Measurements from ENCODE around the gene SPACDR.

SPACDR gene

DNA sequence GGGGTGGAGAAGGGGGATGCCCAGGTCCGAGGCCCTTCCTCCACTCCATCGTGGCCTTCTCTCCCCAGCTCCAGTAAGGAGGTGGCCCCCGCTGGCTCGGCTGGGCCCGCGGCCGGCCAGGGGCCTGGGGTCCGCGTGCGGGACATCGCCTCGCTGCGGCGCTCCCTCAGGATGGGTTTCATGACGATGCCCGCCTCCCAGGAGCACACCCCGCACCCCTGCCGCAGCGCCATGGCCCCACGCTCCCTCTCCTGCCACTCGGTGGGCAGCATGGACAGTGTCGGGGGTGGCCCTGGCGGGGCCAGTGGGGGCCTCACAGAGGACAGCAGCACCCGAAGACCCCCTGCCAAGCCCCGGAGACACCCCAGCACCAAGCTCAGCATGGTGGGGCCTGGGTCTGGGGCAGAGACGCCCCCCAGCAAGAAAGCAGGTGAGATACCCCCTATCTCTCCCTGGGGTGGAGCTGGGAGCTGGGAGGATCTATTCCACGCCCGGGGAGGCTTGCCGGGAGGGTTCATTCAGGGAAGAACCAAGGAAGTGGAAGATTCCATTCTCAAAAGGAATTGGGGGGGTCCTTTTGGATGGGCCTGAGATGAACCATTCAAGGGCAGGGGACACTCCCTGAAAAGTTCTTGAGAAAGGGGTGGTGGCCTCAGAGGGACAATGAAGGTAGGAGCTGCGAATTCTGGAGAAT, 22.8 kb upstream of the SPACDR start:
- DNase-seq (ENCODE audit: low read depth, low spot score) = no peak
- no peak overlapping the region for H3K4me3 ChIP-seq (ENCODE audit: low read length)

DNA sequence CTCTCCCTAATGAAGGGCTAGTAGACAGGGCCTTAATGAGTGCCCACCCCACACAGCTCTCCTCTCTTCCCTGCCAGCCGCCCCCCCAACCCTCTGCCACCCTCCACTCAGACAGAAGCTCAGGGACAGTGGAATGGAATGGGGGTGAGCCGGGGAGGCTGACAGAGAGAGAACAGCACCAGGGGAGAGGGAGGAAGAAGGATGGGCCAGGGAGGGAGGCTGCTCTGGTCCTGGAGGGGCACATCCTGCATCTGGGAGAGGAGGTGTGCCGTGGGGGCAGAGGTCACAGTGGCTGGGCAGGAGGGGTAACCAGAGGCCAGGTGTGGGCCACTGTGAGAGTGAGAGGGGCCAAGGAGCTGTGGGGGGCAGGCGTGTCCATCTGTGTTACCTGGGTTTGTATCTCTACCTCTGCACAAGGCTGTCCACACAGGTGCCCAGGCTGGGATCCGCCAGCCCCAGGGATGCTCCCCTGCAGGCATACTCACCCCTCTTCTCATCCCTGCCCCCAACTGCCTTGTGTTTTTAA, 22.1 kb upstream of the SPACDR start:
- DNase-seq (ENCODE audit: low read depth, low spot score) = no peak
- no peak overlapping the region for H3K4me3 ChIP-seq (ENCODE audit: low read length)

DNA sequence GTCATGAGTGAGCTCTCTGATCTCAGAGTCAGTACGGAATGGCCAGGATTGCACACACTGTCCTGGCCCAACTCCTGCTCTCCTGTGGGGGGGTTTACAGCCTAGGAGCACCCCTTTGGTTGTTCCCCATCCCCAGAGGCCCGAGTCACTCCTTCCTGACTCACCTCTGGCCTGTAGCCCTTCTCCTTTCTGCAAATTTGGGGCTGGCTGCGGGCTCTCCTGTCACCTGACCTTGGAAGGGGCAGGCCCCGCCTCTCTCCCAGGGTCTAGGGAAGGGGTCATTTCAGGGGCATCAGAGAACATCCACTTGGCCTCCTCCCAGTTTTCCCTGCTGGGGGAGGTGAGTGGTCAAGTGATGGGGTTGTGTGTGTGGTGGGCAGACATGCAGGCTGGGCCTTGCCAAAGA, 21.4 kb upstream of the SPACDR start:
- no peak for DNase-seq (ENCODE audit: low read depth, low spot score)
- H3K4me3 ChIP-seq (ENCODE audit: low read length) = no peak overlapping the region

DNA sequence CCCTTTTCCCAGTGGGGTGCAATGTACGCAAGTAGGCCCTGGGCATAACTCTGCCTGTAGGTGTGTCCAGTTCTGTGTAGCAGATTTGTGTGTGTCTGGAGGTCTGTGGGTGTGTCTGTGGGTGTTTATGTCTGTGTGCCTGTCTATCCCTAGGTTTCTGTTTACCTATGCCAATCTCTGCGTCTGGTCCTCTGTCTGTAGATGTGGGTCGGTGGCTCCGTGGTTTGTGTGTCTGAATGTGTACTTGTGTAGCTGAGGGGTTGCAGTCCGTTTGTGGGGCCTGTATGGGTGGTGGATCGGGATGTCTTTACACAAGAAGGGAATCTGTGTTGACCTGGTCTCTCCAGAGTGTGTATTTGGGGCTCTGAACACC, 20.6 kb upstream of the SPACDR start:
- no peak overlapping the region for H3K4me3 ChIP-seq (ENCODE audit: low read length)
- DNase-seq (ENCODE audit: low read depth, low spot score) = no peak

DNA sequence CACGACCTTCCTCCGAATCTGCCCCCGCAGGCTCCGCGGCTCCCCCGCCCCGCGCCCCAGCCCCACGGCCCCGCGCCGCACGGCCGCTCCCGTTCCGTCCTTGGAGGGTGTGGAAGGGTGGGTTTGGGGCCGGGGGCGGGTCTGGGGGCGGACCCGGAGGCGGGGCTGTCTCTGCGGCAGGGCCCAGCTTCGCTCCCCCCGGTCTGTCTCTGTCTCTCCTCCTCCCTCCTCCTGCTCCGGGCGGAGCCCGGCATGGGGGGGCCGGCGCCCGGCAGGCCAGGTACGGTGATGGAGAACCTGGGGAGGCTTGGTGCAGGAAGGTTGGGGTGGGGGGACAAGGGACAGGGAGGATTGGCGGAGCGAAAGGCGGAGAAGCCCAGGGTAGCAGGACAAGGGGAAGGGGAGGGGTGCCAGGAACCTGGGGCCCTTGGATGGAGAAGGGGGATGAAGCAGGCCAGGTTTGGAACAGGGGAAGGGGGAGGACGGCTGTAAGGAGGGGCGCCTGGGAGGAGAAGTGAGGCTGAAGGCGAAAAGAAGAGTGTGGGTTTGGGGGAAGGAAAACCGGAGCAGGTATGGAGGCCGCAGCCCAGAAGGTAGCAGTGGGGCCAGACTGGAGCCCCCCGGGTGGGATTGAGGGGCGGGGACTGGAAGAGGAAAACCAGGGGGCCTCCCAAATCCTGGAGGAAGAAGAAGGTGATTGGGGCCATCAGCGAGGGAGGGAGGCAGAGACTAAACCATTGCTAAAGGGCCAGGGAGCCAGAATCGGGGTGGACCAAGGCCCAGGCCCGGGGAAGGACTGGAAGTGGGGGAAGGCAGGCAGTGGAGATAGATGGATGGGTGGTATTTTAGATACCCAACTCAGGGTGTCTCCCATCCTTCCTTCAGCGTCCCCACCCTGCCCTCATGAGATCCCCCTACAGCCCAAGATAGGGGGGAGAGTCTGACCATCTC, 19.9 kb upstream of the SPACDR start, which contains the start of gene NYAP1:
Gene NYAP1 (plus strand): TSS at position 206 of the 951 bp plus-strand sequence. CDS start 1,385 bp downstream, outside the sequence.
- DNase-seq (ENCODE audit: low read depth, low spot score) = peak; percentile 37
- H3K4me3 ChIP-seq (ENCODE audit: low read length) = peak within 1 kb of the TSS; percentile 40

DNA sequence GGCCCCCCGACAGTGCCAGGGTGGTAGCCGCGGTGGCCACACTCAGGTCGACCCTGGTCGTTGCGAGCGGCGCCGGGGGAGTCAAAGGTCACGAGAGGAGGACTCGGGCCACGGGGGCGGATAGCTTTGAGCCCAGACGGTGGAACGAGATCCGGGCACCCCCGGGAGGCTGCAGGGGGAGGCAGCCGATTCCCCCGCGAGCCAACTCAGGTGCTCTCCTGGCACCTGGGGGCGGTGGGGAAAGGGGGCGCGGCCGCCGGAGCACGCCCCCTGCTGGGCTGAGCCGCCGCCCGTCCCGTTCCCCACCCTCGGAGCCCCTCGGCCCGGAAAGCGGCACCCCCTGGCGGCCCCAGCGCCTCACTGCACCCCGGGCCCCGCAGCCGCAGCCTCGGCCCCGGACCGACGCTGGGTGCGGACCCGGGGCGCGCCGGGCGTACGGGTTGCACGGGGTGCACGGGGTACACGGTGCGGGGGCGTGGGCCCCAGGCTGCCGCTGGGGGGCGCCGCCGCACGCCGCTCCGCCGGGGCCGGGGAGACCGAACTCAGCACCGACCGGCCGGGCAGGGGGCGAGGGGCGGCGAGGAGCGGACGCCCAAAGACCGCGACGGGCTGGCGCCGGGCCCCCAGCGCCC, 19.1 kb upstream of the SPACDR start:
- DNase-seq (ENCODE audit: low read depth, low spot score) = peak; percentile 29
- H3K4me3 ChIP-seq (ENCODE audit: low read length) = peak overlapping the region; percentile 40

DNA sequence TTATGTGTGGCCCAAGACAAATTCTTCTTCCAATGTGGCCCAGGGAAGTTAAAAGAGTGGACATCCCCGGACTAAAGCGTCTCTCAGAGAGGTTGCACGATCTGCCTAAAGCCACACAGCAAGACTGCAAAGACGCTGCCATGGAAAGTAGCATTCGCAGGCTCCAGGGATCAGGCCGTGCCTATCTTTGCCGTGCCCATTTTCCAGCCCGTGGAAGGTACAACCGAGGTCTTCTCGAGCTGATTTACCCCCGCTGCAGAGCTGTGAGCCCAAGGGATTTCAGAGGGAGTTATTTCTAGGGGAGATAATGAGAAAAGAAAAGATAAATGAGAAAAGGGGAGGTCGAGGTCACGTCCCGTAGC, 18.6 kb upstream of the SPACDR start:
- DNase-seq (ENCODE audit: low read depth, low spot score) = no peak
- H3K4me3 ChIP-seq (ENCODE audit: low read length) = peak overlapping the region; percentile 40

DNA sequence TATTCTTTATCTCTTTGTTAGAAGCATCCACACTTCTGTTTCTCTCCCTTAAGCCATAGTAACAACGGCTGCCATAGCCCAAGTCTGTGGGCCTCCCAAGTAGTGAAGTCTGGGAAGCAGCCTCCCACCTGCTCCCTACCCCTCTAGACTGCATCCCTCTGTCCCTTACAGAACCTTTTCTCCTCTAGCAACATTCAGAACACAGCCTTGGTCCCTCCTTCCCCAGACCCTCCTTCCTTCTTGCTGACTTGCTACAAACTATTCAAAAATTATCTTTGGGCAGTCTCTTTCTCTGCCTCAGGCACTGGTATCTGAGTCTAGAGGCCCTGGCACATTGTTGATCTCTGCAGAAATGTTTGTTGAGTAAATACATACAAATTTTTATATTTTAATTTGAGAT, 17.4 kb upstream of the SPACDR start:
- no peak overlapping the region for H3K4me3 ChIP-seq (ENCODE audit: low read length)
- DNase-seq (ENCODE audit: low read depth, low spot score) = no peak

DNA sequence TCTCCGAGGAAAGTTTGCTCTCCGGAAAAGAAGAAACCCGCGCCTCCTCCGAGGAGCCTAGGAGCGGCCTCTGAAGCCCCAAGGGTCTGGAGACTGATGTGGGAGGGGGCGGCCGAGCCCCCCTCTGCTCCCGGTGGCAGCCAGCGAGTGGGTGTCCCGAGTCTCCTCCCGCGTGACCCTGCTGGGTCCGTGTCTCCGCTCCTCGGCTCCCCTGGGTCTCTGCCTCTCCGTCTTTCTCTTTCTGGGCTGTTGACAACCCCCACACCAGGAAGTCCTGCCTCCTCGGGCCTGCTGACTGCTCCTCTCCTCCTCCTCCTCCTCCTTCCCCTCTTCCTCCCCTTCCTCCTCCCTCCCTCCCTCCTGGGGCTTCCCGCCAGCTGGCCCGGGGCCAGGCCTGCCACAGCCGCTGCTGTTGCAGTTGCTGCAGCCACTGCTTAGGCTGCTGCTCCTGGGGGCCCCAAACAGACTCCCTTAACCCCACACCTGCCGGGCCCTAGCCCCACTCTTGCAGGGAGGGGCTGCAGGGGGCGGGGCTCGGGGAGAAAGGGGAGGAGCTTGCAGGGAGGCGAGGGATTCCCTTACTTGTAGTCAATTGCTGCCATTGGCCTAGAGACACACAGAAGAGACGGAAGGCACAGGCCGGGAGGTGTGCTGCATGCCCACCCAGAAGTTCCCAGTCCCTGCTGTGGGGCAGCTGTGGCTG, 15.0 kb upstream of the SPACDR start, which contains the start of gene TSC22D4:
Gene TSC22D4 (minus strand): TSS at position 257 of the 703 bp plus-strand sequence. CDS start 1,176 bp downstream, outside the sequence.
- DNase-seq (ENCODE audit: low read depth, low spot score) = peak; percentile 94
- peak within 1 kb of the TSS; percentile 83 for H3K4me3 ChIP-seq (ENCODE audit: low read length)

DNA sequence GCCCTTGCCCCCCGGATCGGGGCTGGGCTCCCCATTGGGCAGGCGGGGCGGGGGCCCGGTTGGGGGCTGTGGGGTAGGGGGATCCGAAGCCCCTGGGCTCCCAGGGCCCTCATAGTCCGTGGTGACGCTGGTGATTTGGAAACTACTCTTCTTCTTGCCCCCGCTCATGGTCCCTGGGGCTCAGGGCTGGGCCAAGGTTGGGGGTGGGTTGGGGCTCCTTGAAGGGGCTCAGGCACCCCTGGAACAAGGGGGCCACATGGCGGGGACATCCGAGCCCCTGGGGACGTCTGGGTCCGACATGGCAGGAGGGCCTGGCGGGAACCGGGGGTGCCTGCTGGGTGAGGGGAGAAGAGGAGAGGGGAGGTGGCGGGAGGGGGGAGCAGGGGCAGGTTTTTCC, 13.8 kb upstream of the SPACDR start:
- peak overlapping the region; percentile 83 for H3K4me3 ChIP-seq (ENCODE audit: low read length)
- no peak for DNase-seq (ENCODE audit: low read depth, low spot score)

DNA sequence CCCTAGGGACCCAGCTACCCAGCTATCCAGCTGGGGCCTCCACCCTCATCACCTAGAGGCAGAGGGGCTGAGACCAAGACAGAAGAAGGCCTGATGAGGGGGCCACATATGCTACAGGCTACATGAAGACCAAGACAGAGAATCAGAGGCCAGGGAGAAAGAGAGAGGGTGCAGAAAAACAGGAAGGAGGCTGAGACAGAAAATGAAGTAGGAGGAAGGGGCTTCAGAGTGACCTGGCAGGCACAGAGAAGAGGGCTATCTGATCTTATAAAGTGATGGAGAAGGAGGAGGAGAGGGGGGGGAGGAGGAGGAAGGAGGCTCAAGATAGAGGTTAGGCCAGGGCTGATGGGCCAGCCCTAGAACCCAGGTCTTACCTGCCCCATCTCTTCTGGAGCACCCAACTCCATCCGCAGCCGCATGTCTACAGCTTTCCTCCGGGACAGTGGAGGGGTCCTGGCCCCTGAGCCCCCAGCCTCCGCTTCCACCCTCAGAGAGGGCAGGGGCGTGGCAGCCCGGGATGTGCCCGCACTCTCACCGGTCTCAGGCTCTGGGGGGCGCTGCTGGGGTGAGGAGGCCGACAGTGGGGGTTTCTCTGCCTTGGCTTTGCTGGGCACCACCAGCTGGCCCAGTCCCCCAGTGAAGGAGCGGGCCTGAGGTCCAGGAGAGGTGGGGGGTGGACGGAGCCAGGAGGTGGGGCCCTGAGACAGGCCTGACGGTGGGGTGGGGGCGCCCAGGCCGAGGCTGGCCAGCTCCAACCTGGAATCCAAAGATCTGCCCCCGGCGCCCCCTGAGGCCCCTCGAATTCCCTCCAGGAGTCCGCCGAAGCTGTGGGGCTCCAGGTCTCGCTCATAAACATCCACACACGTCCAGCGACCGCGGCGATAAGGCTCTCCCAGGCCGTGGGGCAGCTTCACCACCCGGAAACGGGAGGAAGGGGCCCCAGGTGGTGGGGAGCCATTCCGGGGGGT, 13.1 kb upstream of the SPACDR start:
- DNase-seq (ENCODE audit: low read depth, low spot score) = no peak
- no peak overlapping the region for H3K4me3 ChIP-seq (ENCODE audit: low read length)

DNA sequence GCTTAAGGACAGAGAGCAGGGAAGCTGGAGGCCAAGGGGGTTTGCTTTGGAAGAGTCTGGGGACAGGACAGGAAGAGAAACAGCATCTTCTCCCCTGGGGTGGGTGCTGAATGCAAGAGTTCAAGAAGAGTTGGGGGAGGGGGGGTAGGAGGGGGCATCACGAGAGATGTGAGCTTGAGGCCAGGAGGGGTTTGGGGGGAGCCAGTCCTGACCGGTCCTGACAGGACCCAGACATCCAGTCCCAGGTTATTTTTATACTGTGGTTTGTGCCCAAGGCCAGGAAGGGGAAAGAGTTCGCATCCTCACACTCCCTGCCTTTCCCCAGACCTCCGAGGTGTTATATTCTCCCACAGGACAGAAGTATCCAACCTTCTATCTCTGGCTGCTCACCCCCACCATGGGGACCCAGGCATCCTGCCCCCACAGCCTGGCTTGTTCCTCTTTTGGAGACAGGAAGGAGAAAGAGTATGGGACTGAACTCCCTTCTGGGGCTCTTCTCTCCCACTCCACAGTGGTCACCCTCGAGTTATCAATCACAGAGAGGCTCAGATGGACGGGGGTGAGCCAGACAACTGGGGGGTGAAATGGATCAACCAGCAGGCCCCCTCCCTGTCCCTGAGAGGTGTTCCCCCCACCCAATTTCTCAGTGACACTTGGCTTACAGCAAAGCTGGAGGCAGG, 12.2 kb upstream of the SPACDR start:
- no peak overlapping the region for H3K4me3 ChIP-seq (ENCODE audit: low read length)
- no peak for DNase-seq (ENCODE audit: low read depth, low spot score)

DNA sequence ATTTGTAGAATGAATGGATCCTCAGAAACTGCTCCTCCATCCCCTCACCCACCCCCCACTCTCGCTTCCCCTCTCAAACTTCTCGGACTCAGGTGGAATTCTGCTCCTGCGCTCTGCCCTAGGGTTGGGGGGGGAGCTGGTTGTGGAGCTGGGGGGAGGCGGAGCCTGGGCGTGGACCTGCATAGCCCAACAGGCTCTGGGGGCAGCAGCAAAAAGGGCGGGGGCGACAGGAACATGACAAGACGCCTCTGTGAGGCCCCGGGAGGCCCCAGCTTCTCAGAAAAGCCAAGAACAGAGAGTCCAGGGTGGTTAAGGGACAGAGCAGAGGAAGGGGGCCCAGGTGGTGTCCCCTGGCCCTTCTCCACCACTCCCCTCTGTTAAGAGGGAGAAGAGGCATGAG, 11.5 kb upstream of the SPACDR start:
- no peak for DNase-seq (ENCODE audit: low read depth, low spot score)
- H3K4me3 ChIP-seq (ENCODE audit: low read length) = no peak overlapping the region

DNA sequence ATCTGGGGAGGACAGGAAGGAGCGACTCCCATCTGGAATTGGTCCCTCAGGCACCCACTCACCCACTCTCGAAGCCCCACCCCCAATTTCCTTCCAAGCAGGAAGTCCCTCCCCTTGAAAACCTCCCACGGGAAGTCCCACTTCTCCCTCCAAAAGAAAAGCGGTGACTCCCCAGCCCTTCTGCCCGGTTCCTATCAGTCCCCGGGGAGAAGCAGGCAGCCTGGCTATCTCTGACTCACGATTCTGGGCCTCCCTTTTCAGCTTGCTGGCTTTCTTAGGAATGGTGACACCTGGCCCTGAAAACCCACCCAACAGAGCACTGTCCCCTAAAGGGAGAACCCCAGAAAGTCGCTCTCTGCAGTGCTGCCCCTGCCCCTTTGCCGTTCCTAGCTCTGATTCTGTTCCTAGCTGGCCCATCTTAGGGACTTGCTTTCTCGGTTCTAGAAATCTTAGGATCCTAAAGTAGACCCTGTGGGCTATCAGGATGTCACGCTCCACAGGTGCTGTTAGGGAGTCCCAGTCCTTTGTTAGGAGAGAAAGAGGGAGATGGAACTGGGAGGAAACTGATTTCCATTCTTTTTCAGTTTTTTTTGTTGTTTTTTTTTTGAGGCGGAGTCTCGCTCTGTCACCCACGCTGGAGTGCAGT, 8.9 kb upstream of the SPACDR start:
- no peak for DNase-seq (ENCODE audit: low read depth, low spot score)
- no peak overlapping the region for H3K4me3 ChIP-seq (ENCODE audit: low read length)

DNA sequence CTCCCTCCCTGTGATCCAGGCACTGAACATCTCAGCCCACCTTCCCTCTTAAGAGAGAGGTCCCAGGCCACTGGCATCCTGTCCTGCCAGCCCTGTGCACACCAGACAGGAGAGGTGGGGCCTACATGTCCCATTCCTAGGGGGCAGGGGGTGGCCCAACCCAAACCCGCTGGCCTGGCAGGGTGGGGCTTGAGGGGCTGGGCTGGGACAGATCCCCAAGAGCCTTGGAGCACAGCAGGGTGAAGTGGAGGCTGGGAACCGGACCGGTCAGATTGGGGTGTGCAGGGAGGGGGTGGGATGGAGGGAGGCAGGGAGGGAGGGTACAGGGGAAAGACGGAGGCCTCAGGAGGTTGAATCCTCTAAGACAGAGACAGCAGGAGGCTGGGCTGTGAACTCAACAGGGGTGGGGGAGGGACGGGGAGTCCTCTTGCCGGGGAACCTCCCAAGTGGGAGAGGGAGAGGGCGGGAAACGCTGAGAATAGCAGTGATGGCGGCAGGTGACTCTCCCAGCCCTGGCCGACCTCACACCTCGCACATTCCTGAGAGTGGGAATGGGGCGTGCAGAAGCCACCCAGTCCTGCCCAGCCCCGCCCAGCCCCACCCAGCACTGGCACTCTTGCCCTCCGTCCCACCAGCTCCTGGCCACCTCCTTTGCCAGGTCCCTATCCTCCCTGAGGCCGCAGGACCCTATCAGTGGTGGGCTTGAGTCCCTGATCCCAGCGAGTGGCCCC, 8.2 kb upstream of the SPACDR start:
- DNase-seq (ENCODE audit: low read depth, low spot score) = no peak
- no peak overlapping the region for H3K4me3 ChIP-seq (ENCODE audit: low read length)

DNA sequence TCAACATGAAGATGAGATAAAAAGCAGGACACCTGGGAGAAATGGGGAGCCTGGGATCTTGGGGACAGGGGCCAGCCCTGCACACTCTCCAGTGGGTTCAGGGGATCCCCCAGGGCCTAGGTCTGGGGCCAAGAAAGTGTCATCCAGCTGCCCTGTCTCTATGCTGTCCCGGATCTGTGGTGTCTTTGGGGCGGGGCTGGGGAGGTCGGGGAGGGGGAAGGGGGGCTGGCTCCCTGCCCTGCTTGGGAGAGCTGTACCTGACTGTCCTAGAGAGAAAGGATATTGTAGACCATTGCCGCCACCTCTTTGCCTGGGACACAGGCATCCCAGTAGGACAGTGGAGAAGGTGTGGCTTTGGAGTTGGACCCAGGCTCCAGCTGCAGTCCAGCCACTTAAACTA, 7.0 kb upstream of the SPACDR start:
- no peak overlapping the region for H3K4me3 ChIP-seq (ENCODE audit: low read length)
- DNase-seq (ENCODE audit: low read depth, low spot score) = no peak
